ENCODE data around the gene AKT1S1. TPM values are rescaled to one million over a fixed set of nuclear protein-coding genes. Genes with fewer than 3 reads are reported as not detected.

AKT1S1 gene
- total and polyA plus RNA-seq, 2 donors from 2014 or later: 33.7 to 47.2 TPM

DNA sequence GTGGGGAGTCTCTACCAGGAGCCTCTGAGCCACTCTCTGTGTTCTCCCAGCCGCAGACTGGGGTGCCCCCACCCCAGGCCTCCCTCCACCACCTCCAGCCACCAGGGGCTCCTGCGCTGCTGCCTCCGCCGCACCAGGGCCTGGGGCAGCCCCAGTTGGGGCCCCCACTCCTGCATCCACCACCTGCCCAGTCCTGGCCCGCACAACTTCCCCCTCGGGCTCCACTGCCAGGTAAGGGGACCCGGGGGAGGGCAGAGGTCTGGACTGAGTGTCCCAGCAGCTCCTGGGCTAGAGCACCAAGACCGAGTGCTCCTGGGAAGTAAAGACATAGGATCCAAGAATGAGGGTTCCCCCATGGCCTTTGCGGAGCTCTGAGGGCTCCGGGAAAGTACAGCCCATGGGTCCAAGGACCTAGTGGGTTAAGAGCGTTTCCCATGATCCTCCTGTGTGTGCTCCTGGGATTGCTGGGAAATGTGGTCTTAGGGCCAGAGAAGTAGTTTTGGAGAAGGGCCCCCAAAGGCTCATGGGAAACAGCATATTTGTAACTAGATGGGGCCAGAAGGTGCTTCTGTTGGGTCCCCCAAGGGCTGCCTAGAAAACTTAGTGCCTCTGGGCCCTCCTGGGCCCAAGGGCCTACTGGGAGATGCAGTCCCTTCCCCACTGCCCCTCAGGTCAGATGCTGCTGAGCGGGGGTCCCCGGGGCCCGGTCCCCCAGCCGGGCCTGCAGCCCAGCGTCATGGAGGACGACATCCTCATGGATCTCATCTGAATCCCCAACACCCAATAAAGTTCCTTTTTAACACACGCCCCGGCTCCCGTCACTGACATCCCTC, 40.8 kb downstream of the AKT1S1 start:
- no peak overlapping the region for H3K4me3 ChIP-seq (ENCODE audit: low read length in 3 of 3)
- H3K4me1 ChIP-seq (ENCODE audit: control insufficient read depth in 2 of 3, insufficient read depth in 2 of 3, low read depth in 1 of 3, low read length in 3 of 3): no peaks in the 10 kb centered on the region
- intact Hi-C loops (cut with DNase I): no loop called here
- TF ChIP-seq, protein P1, sequence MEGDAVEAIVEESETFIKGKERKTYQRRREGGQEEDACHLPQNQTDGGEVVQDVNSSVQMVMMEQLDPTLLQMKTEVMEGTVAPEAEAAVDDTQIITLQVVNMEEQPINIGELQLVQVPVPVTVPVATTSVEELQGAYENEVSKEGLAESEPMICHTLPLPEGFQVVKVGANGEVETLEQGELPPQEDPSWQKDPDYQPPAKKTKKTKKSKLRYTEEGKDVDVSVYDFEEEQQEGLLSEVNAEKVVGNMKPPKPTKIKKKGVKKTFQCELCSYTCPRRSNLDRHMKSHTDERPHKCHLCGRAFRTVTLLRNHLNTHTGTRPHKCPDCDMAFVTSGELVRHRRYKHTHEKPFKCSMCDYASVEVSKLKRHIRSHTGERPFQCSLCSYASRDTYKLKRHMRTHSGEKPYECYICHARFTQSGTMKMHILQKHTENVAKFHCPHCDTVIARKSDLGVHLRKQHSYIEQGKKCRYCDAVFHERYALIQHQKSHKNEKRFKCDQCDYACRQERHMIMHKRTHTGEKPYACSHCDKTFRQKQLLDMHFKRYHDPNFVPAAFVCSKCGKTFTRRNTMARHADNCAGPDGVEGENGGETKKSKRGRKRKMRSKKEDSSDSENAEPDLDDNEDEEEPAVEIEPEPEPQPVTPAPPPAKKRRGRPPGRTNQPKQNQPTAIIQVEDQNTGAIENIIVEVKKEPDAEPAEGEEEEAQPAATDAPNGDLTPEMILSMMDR (IDR thresholded peaks at IDR 0.05; ENCODE audit: borderline replicate concordance, extremely low read depth, insufficient read depth): no peak
- FAIRE-seq (no peak), DNase-seq (no peak)
- H3K9ac ChIP-seq (ENCODE audit: low read length in 3 of 3): no peak overlapping the region
- no peaks in the 10 kb centered on the region for H3K27me3 ChIP-seq (ENCODE audit: control insufficient read depth, insufficient read depth, low read length)
- no peak overlapping the region for H3K27ac ChIP-seq (ENCODE audit: low read depth in 2 of 2, low read length in 2 of 2)
- peaks cover 2 to 36% (median 19%) of the 10 kb centered on the region in 3 donors for H3K36me3 ChIP-seq (ENCODE audit: control insufficient read depth in 2 of 3, insufficient read depth in 3 of 3, low read length in 3 of 3)
- no peaks in the 10 kb centered on the region for H3K9me3 ChIP-seq (ENCODE audit: control insufficient read depth in 2 of 3, insufficient read depth in 1 of 3, low read length in 3 of 3)

- H3K9ac ChIP-seq (ENCODE audit: low read length in 3 of 3): no peak overlapping the region
- DNase-seq (no peak), FAIRE-seq (no peak)
- H3K27ac ChIP-seq (ENCODE audit: low read depth in 2 of 2, low read length in 2 of 2): no peak overlapping the region
- H3K27me3 ChIP-seq (ENCODE audit: control insufficient read depth, insufficient read depth, low read length): no peaks in the 10 kb centered on the region
- no peak overlapping the region for H3K4me3 ChIP-seq (ENCODE audit: low read length in 3 of 3)
- peaks cover 2 to 42% (median 19%) of the 10 kb centered on the region in 3 donors for H3K36me3 ChIP-seq (ENCODE audit: control insufficient read depth in 2 of 3, insufficient read depth in 3 of 3, low read length in 3 of 3)
- H3K4me1 ChIP-seq (ENCODE audit: control insufficient read depth in 2 of 3, insufficient read depth in 2 of 3, low read depth in 1 of 3, low read length in 3 of 3): no peaks in the 10 kb centered on the region
- H3K9me3 ChIP-seq (ENCODE audit: control insufficient read depth in 2 of 3, insufficient read depth in 1 of 3, low read length in 3 of 3): no peaks in the 10 kb centered on the region
- intact Hi-C loops (cut with DNase I): no loop called here
- TF ChIP-seq, protein P1 (IDR thresholded peaks at IDR 0.05; ENCODE audit: borderline replicate concordance, extremely low read depth, insufficient read depth): no peak
These were observed 41.6 kb downstream of the AKT1S1 start for GRCh38 chr19:49835562-49835961.

DNA sequence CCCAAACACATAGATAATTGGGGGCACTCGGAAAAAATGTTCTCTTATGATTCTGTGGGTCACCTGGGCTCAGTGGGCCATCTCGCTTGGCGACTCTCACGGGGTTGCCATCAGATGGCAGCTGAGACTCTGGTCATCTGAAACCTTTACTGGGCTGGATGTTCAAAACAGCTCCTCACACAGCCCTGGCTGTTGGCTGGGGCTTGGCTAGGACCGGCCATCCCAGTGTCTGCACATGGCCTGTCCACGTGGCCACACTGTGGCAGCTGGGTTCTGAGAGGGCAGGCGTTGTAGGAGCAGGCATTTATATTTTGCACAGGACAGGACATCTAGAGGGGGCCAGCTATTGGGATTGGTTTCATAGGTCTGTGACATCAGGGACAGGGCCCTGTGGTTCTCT, 43.6 kb downstream of the AKT1S1 start:
- intact Hi-C loops (cut with DNase I): no loop called here
- no peak overlapping the region for H3K27ac ChIP-seq (ENCODE audit: low read depth in 2 of 2, low read length in 2 of 2)
- peaks cover 0 to 44% (median 11%) of the 10 kb centered on the region in 3 donors for H3K36me3 ChIP-seq (ENCODE audit: control insufficient read depth in 2 of 3, insufficient read depth in 3 of 3, low read length in 3 of 3)
- no peaks in the 10 kb centered on the region for H3K9me3 ChIP-seq (ENCODE audit: control insufficient read depth in 2 of 3, insufficient read depth in 1 of 3, low read length in 3 of 3)
- no peak for DNase-seq
- no peak overlapping the region for H3K9ac ChIP-seq (ENCODE audit: low read length in 3 of 3)
- TF ChIP-seq, protein P1 (IDR thresholded peaks at IDR 0.05; ENCODE audit: borderline replicate concordance, extremely low read depth, insufficient read depth): no peak
- H3K4me3 ChIP-seq (ENCODE audit: low read length in 3 of 3): no peak overlapping the region
- no peak for FAIRE-seq
- H3K4me1 ChIP-seq (ENCODE audit: control insufficient read depth in 2 of 3, insufficient read depth in 2 of 3, low read depth in 1 of 3, low read length in 3 of 3): no peaks in the 10 kb centered on the region
- no peaks in the 10 kb centered on the region for H3K27me3 ChIP-seq (ENCODE audit: control insufficient read depth, insufficient read depth, low read length)

All from kidney (tissue), 14 donors.